DND-41 (cell line): ENCODE measurements around the gene KIF5B.

Source experiments
- CTCF ChIP-seq: IDR thresholded peaks from 2 replicates; pipeline ENCODE4 v1.5.1; 2012; ENCODE audit warnings: borderline replicate concordance, low read length, moderate library complexity, mild to moderate bottlenecking; ENCODE audit not compliant: poor library complexity, severe bottlenecking; ENCODE audit errors: extremely low read depth
- EZH2 ChIP-seq: IDR thresholded peaks from 3 replicates; pipeline ENCODE4 v1.6.1; 2012; ENCODE audit warnings: borderline replicate concordance, low read depth, mild to moderate bottlenecking, moderate library complexity, low read length, inconsistent platforms; ENCODE audit not compliant: severe bottlenecking

GRCh38 chr10:32056136-32057035, at the start of gene KIF5B:
- no peak for TF ChIP-seq CTCF
- no peak for TF ChIP-seq EZH2
